ENCODE data around the gene C13orf42.
"Not testable (repeated sequence)": the region's sequence is repeated elsewhere in the genome, so short reads cannot be mapped to it uniquely, and the experiment has no call there.

Gene C13orf42

DNA sequence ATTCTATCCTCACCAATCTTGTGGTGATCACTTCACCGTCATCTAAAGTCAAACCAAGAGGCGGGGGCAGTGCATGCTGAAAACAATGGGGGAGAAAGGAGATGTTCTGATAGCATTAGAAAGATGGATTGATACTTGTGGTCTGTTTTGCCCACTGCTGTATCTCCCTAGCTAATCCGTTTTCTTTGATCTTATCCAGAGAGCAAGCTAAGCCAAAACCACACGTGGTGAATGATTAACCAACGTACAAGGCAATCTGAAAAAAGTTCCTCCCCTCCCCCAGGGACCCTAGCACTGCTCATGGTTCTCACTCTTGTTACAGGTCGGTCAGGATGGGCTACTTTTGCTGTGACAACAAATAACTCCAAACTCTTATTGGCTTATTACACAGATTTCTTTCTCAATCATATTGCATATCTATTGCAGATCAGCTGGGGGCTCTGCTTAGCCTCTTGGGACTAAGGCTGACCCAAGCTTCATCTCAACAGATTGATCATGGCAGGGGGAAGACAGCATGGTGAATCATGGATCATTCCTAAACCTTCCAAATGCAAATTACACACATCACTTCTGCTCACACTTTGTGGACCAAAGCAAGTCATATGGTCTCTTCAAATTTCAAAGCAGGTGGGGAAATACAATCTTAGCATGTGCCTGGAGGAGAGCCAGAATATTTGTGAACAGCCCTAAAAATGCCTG, 11.9 kb upstream of the C13orf42 start:
- no peaks in the 10 kb centered on the region for H3K36me3 ChIP-seq (ENCODE audit: control insufficient read depth, insufficient read depth, low read length)
- no peak overlapping the region for H3K4me3 ChIP-seq (ENCODE audit: low read depth, low read length)
- H3K27me3 ChIP-seq (ENCODE audit: control insufficient read depth, insufficient read depth, low read length): no peaks in the 10 kb centered on the region
- peaks cover 33% of the 10 kb centered on the region for H3K4me1 ChIP-seq (ENCODE audit: control insufficient read depth, insufficient read depth, low read length)
- 0 out of 2 replicates have a peak, but pooled peaks cover 1% of the 10 kb centered on the region for H3K9me3 ChIP-seq (ENCODE audit: control insufficient read depth, insufficient read depth, low read depth, low read length)
- H3K27ac ChIP-seq (ENCODE audit: low read depth, low read length): no peak overlapping the region
- H3K9ac ChIP-seq (ENCODE audit: low read length): no peak overlapping the region

GRCh38 chr13:51120873-51121272, 9.8 kb upstream of the C13orf42 start:
- H3K27me3 ChIP-seq (ENCODE audit: control insufficient read depth, insufficient read depth, low read length); H3K27ac ChIP-seq (ENCODE audit: low read depth, low read length); H3K4me3 ChIP-seq (ENCODE audit: low read depth, low read length); H3K9me3 ChIP-seq (ENCODE audit: control insufficient read depth, insufficient read depth, low read depth, low read length); H3K9ac ChIP-seq (ENCODE audit: low read length); H3K36me3 ChIP-seq (ENCODE audit: control insufficient read depth, insufficient read depth, low read length): not testable (repeated sequence)
- peaks cover 31% of the 10 kb centered on the region for H3K4me1 ChIP-seq (ENCODE audit: control insufficient read depth, insufficient read depth, low read length)

GRCh38 chr13:51118809-51119431, 7.8 kb upstream of the C13orf42 start:
- H3K36me3 ChIP-seq (ENCODE audit: control insufficient read depth, insufficient read depth, low read length): no peaks in the 10 kb centered on the region
- H3K9me3 ChIP-seq (ENCODE audit: control insufficient read depth, insufficient read depth, low read depth, low read length): peaks cover 6% of the 10 kb centered on the region
- no peak overlapping the region for H3K9ac ChIP-seq (ENCODE audit: low read length)
- no peak overlapping the region for H3K4me3 ChIP-seq (ENCODE audit: low read depth, low read length)
- H3K27me3 ChIP-seq (ENCODE audit: control insufficient read depth, insufficient read depth, low read length): no peaks in the 10 kb centered on the region
- H3K27ac ChIP-seq (ENCODE audit: low read depth, low read length): no peak overlapping the region
- H3K4me1 ChIP-seq (ENCODE audit: control insufficient read depth, insufficient read depth, low read length): peaks cover 14% of the 10 kb centered on the region

DNA sequence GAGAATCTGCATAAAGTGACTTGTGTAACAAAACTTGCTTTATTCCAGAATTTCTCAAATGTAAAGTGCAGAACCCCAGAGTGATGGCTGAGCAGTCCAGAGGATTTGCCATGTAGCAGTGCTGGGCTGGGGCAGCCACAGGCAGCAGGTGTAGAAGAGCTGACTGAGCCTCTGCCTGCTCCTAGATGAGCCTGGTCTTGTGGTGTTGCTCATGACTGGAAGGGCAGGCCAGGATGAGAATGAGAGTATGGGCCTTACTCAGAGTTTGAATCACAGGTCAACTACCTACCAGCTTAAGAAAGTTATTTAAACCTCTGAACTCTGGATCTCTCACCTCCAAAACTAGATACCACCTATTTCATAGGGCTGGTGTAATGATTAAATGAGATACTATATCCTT, 2.9 kb upstream of the C13orf42 start:
- H3K27me3 ChIP-seq (ENCODE audit: control insufficient read depth, insufficient read depth, low read length): no peaks in the 10 kb centered on the region
- H3K27ac ChIP-seq (ENCODE audit: low read depth, low read length): no peak overlapping the region
- no peak overlapping the region for H3K4me3 ChIP-seq (ENCODE audit: low read depth, low read length)
- H3K4me1 ChIP-seq (ENCODE audit: control insufficient read depth, insufficient read depth, low read length): no peaks in the 10 kb centered on the region
- H3K9ac ChIP-seq (ENCODE audit: low read length): no peak overlapping the region
- H3K9me3 ChIP-seq (ENCODE audit: control insufficient read depth, insufficient read depth, low read depth, low read length): peaks cover 6% of the 10 kb centered on the region
- no peaks in the 10 kb centered on the region for H3K36me3 ChIP-seq (ENCODE audit: control insufficient read depth, insufficient read depth, low read length)

- no peaks in the 10 kb centered on the region for H3K27me3 ChIP-seq (ENCODE audit: control insufficient read depth, insufficient read depth, low read length)
- no peaks in the 10 kb centered on the region for H3K4me1 ChIP-seq (ENCODE audit: control insufficient read depth, insufficient read depth, low read length)
- peaks cover 6% of the 10 kb centered on the region for H3K9me3 ChIP-seq (ENCODE audit: control insufficient read depth, insufficient read depth, low read depth, low read length)
- H3K9ac ChIP-seq (ENCODE audit: low read length): no peak overlapping the region
- H3K27ac ChIP-seq (ENCODE audit: low read depth, low read length): no peak overlapping the region
- H3K36me3 ChIP-seq (ENCODE audit: control insufficient read depth, insufficient read depth, low read length): no peaks in the 10 kb centered on the region
- H3K4me3 ChIP-seq (ENCODE audit: low read depth, low read length): no peak overlapping the region
Observed at GRCh38 chr13:51113186-51113881, 2.3 kb upstream of the C13orf42 start.

DNA sequence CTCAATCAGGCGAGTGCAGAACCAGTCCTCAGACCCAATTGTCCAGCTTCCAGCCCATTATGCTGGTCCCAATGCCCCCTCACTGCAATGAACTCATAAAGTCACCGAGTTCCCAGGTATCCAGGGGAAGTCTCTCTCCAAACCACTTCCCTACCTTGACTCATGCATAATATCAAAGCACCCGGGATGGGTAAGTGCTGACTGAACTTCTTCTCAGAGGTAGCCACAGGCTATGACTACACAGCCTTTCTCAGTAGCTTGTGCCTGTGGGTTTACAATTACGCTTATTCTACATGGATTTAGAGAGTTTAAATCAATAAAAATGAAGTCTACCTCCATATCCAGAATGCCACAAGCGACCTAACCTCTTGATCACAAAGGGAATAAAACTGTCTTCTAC, 1.7 kb upstream of the C13orf42 start:
- Histone ChIP-seq H3K27ac (ENCODE audit: low read depth, low read length) (no peak overlapping the region), H3K4me1 (ENCODE audit: control insufficient read depth, insufficient read depth, low read length) (no peaks in the 10 kb centered on the region), H3K9me3 (ENCODE audit: control insufficient read depth, insufficient read depth, low read depth, low read length) (peaks cover 2% of the 10 kb centered on the region), H3K4me3 (ENCODE audit: low read depth, low read length) (no peak overlapping the region), H3K9ac (ENCODE audit: low read length) (no peak overlapping the region), H3K36me3 (ENCODE audit: control insufficient read depth, insufficient read depth, low read length) (no peaks in the 10 kb centered on the region), H3K27me3 (ENCODE audit: control insufficient read depth, insufficient read depth, low read length) (no peaks in the 10 kb centered on the region)

DNA sequence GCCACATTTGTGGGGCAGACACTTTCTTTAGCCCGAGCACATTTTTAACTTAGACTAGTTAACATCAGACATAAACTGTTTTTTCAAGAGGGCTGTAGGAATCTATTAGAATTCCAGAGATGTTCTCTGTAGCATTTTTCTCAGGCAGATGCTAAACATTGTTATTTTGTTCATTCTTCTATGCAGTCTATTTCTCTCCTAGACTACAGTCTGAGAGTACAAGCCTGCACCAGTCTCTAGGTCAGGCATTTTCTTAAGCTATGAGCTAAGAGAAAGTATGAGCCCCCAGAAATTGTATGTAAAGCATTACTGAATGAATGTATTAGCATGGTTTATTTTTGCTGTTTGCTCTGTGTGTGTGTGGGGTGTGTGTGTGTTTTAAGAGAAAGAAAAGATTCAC, 923 bp upstream of the C13orf42 start:
- H3K9ac ChIP-seq (ENCODE audit: low read length): no peak overlapping the region
- no peaks in the 10 kb centered on the region for H3K9me3 ChIP-seq (ENCODE audit: control insufficient read depth, insufficient read depth, low read depth, low read length)
- no peaks in the 10 kb centered on the region for H3K27me3 ChIP-seq (ENCODE audit: control insufficient read depth, insufficient read depth, low read length)
- H3K36me3 ChIP-seq (ENCODE audit: control insufficient read depth, insufficient read depth, low read length): no peaks in the 10 kb centered on the region
- H3K4me1 ChIP-seq (ENCODE audit: control insufficient read depth, insufficient read depth, low read length): no peaks in the 10 kb centered on the region
- H3K4me3 ChIP-seq (ENCODE audit: low read depth, low read length): no peak overlapping the region
- H3K27ac ChIP-seq (ENCODE audit: low read depth, low read length): no peak overlapping the region

DNA sequence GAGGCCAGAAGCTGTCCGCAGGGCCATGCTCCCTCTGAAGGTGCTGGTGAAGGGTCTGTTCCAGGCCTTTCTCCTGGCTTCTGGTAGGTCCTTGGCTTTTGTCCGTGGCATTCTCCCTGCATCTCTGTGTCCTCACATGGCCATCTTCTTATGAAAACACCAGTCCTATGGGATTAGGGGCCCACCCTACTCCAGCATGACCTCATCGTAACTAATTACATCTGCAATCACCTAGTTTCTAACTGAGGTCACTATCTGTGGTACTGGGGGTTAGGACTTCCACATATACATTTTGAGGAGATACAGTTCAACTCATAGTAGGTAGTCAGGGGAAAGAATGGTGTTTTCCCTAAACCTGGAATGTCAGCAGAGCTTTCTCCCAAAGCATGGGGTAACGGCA, 3.1 kb downstream of the C13orf42 start:
- Histone ChIP-seq H3K4me1 (ENCODE audit: control insufficient read depth, insufficient read depth, low read length) (no peaks in the 10 kb centered on the region), H3K27me3 (ENCODE audit: control insufficient read depth, insufficient read depth, low read length) (no peaks in the 10 kb centered on the region), H3K27ac (ENCODE audit: low read depth, low read length) (no peak overlapping the region), H3K36me3 (ENCODE audit: control insufficient read depth, insufficient read depth, low read length) (no peaks in the 10 kb centered on the region), H3K9ac (ENCODE audit: low read length) (no peak overlapping the region), H3K9me3 (ENCODE audit: control insufficient read depth, insufficient read depth, low read depth, low read length) (no peaks in the 10 kb centered on the region), H3K4me3 (ENCODE audit: low read depth, low read length) (no peak overlapping the region)

- H3K9me3 ChIP-seq (ENCODE audit: control insufficient read depth, insufficient read depth, low read depth, low read length): no peaks in the 10 kb centered on the region
- no peaks in the 10 kb centered on the region for H3K27me3 ChIP-seq (ENCODE audit: control insufficient read depth, insufficient read depth, low read length)
Observed at GRCh38 chr13:51105046-51105445, 6.0 kb downstream of the C13orf42 start.

DNA sequence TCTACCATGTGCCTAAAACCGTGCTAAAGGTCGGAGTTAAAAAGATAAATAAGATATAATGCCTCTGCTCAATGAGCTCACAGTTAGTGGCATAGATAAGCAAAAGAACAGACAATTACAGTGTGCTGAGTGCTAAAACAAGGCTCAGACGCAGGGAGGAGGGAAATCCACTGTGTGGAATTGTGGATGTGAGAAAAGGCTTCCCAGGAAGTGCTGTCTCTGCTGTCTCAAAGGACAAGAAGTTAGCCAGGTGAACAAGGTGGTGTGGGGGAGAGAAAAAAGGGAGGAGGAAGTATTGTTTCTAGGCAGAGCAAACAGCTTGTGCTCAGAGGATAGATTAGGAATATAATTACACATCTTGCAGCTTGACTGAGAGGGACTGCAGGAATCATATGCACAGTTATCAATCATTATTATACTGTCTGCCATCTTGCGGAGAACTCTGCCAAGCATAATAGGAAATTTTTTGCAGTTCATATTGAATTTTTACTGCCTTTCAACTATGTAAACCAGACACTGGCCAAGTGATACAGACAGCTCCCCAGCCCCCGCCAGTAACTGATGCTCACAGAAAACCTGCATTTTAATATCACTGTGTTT, 9.3 kb downstream of the C13orf42 start:
- Histone ChIP-seq H3K4me3 (ENCODE audit: low read depth, low read length) (no peak overlapping the region), H3K27me3 (ENCODE audit: control insufficient read depth, insufficient read depth, low read length) (no peaks in the 10 kb centered on the region), H3K9me3 (ENCODE audit: control insufficient read depth, insufficient read depth, low read depth, low read length) (no peaks in the 10 kb centered on the region), H3K36me3 (ENCODE audit: control insufficient read depth, insufficient read depth, low read length) (no peaks in the 10 kb centered on the region), H3K4me1 (ENCODE audit: control insufficient read depth, insufficient read depth, low read length) (peaks cover 20% of the 10 kb centered on the region), H3K27ac (ENCODE audit: low read depth, low read length) (no peak overlapping the region), H3K9ac (ENCODE audit: low read length) (no peak overlapping the region)

More at GRCh38 chr13:51105046-51105445, 6.0 kb downstream of the C13orf42 start:
- Histone ChIP-seq H3K36me3 (ENCODE audit: control insufficient read depth, insufficient read depth, low read length) (no peaks in the 10 kb centered on the region), H3K27ac (ENCODE audit: low read depth, low read length) (no peak overlapping the region), H3K4me3 (ENCODE audit: low read depth, low read length) (no peak overlapping the region), H3K9ac (ENCODE audit: low read length) (no peak overlapping the region), H3K4me1 (ENCODE audit: control insufficient read depth, insufficient read depth, low read length) (peaks cover 6% of the 10 kb centered on the region)
